ES-I3 (cell line): ENCODE measurements around the gene SLTM.

Source experiments
- H3K36me3 ChIP-seq: 2 replicates; pipeline ENCODE4 v1.6.1; 2013; ENCODE audit warnings: mild to moderate bottlenecking, low read length, control low read depth, moderate library complexity; ENCODE audit not compliant: insufficient read depth
- H3K4me1 ChIP-seq: 2 replicates; pipeline ENCODE4 v1.6.1; 2013; ENCODE audit warnings: mild to moderate bottlenecking, control low read depth, low read length; ENCODE audit not compliant: insufficient read depth
- H3K9ac ChIP-seq: 2 replicates; pipeline ENCODE4 v1.6.1; 2013; ENCODE audit warnings: low read depth, mild to moderate bottlenecking, low read length, moderate library complexity
- H3K9me3 ChIP-seq: 2 replicates; pipeline ENCODE4 v1.6.1; 2013; ENCODE audit warnings: mild to moderate bottlenecking, low read length, moderate library complexity; ENCODE audit not compliant: control insufficient read depth, insufficient read depth

The SLTM gene

GRCh38 chr15:58933281-58934113, at the start of gene SLTM:
Gene SLTM (minus strand): TSS chr15:58933679. CDS start chr15:58933565, 114 bp downstream.
- Histone ChIP-seq H3K9me3 (no peaks in the 10 kb centered on the region), H3K9ac (peak within 1 kb of the TSS; percentile 86), H3K36me3 (no peaks in the 10 kb centered on the region), H3K4me1 (peaks cover 11% of the 10 kb centered on the region)

GRCh38 chr15:58983261-58983660, 49.8 kb upstream of the SLTM start:
- Histone ChIP-seq H3K4me1 (no peaks in the 10 kb centered on the region), H3K36me3 (no peaks in the 10 kb centered on the region), H3K9me3 (no peaks in the 10 kb centered on the region), H3K9ac (no peak overlapping the region)

DNA sequence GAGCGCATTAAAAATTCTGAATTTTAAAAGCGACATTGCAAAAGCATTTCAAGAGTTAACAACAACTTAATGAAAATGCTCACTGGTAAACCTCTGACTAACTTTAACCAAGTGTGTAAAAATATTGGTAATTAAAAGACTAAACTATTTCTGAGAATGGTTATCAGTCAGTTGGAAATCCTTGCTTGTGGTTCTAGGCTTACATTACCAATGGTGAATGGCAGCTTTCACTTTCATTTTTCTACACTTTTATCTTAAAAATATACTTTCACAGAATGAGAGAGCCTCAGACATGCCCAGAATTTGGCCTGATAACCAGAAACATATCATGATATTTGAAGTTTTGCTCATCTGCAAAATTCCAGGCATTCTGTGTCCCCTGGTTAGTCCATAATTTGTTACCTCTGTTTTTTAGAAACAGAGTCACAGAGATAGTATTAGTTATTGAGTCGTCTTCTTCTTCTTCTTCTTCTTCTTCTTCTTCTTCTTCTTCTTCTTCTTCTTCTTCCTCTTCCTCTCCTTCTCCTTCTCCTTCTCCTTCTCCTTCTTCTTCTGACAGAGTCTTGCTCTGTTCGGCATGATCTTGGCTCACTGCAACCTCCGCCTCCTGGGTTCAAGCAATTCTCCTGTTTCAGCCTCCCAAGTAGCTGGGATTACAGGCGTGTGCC, 48.5 kb upstream of the SLTM start:
- H3K9ac ChIP-seq = no peak overlapping the region
- H3K9me3 ChIP-seq = no peaks in the 10 kb centered on the region

GRCh38 chr15:58980351-58980939, 47.0 kb upstream of the SLTM start:
- Histone ChIP-seq H3K9me3 (no peaks in the 10 kb centered on the region), H3K36me3 (no peaks in the 10 kb centered on the region), H3K4me1 (no peaks in the 10 kb centered on the region), H3K9ac (no peak overlapping the region)

More for the DNA sequence above, 48.5 kb upstream of the SLTM start:
- no peaks in the 10 kb centered on the region for H3K36me3 ChIP-seq
- no peaks in the 10 kb centered on the region for H3K4me1 ChIP-seq

DNA sequence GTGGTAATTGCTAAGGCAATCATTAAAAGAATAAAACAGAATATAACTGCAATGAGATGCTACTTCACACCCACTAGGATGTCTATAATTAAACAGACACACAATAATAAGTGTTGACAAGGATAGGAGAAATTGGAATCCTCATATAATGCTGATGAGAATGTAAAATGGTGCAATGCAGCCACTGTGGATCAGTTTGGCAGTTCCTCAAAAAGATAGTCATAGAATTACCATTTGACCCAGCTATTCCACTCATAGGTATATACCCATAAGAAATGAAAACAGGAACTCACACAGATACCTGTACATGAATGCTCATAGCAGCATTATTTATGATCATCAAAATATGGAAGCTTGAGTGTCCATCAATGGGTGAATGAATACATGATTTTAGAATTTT, 44.4 kb upstream of the SLTM start:
- Histone ChIP-seq H3K9ac (no peak overlapping the region), H3K9me3 (no peaks in the 10 kb centered on the region), H3K4me1 (no peaks in the 10 kb centered on the region), H3K36me3 (no peaks in the 10 kb centered on the region)

GRCh38 chr15:58967479-58967878, 34.0 kb upstream of the SLTM start:
- Histone ChIP-seq H3K36me3 (no peaks in the 10 kb centered on the region), H3K4me1 (no peaks in the 10 kb centered on the region)

DNA sequence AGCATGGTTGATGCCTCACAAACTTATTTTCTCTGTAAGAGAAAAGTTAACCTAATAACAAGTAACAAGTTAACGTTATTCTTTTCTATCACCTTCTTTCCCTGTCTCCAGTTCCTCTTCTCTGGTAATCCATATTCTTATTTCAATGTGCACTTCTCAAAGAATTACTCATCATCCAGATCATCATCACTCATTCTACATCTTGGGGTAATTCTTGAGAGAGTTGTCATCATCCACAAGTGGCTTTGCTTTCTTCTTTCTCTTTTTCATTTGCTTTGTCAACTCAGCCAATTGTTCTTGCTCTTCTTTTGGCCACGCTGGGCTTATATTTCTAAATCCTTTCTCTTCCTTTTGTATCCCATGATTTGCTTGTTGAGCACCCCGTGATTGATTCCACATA, 33.2 kb upstream of the SLTM start:
- H3K9ac ChIP-seq = no peak overlapping the region
- no peaks in the 10 kb centered on the region for H3K9me3 ChIP-seq
- H3K36me3 ChIP-seq = no peaks in the 10 kb centered on the region
- no peaks in the 10 kb centered on the region for H3K4me1 ChIP-seq

More at GRCh38 chr15:58967479-58967878, 34.0 kb upstream of the SLTM start:
- no peak overlapping the region for H3K9ac ChIP-seq
- H3K9me3 ChIP-seq = no peaks in the 10 kb centered on the region

GRCh38 chr15:58962662-58963565, 29.4 kb upstream of the SLTM start:
- Histone ChIP-seq H3K4me1 (no peaks in the 10 kb centered on the region), H3K9me3 (no peaks in the 10 kb centered on the region), H3K36me3 (no peaks in the 10 kb centered on the region), H3K9ac (no peak overlapping the region)

- Histone ChIP-seq H3K4me1 (no peaks in the 10 kb centered on the region; the same call in 1 of the 2 replicates), H3K9me3 (no peaks in the 10 kb centered on the region), H3K9ac (no peak overlapping the region), H3K36me3 (no peaks in the 10 kb centered on the region)
These were observed 28.7 kb upstream of the SLTM start for GRCh38 chr15:58962136-58962535.

DNA sequence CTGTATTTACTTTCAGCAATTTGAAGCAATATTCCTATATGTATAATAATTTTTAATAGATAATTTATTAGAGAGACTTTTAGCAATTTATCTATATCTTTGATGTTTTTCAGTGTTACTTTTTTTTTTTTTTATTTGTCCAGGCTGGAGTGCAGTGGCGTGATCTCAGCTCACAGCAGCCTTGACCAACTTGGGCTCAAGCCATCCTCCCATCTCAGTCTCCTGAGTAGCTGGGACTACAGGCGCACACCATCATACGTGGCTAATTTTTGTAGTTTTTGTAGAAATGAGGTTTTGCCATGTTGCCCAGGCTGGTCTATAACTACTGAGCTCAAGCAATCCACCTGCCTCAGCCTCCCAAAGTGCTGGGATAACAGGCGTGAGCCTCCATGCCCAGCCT, 25.3 kb upstream of the SLTM start:
- no peaks in the 10 kb centered on the region for H3K9me3 ChIP-seq
- no peaks in the 10 kb centered on the region; the same call in 1 of the 2 replicates for H3K4me1 ChIP-seq
- no peaks in the 10 kb centered on the region for H3K36me3 ChIP-seq
- H3K9ac ChIP-seq = no peak overlapping the region

DNA sequence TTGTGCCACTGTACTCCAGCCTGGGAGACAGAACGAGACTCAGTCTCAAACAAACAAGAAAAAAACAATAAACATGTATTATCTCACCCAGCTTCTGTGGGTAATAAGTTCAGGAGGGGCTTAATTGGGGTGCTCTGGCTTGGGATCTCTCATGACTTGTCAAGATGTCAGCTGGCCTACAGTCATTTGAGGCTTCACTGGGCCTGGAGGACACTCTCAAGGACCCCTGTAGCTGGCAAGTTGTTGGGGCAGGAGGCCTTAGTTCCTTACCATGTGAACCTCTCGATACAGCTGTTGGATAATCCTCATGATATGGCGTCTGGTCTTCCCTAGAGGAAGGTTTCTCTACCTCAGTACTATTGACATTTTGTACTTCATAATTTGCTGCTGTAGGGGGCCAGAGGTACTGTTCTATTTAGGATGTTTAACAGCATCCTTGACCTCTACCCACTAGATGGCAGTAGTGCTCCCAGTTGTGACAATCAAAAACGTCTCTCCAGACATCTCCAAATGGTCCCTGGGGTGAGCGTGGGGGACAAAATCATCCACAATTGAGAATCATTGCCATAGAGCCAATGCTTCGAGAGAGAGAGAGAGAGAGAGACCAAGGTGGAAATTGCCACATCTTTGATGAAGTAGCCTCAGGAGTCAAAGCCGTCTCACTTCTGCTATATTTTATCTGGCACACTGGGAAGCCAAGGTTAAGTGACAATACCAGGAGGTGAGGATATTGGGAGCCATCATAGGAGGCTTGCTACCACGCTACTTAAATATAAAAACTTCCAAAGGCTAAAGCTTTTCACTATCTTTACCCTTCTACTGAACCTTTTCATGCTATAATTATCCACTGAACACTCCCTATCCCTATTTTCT, 23.9 kb upstream of the SLTM start:
- Histone ChIP-seq H3K9me3 (no peaks in the 10 kb centered on the region), H3K36me3 (no peaks in the 10 kb centered on the region), H3K4me1 (peaks cover 3% of the 10 kb centered on the region; the same call in 1 of the 2 replicates), H3K9ac (no peak overlapping the region)

- no peak overlapping the region for H3K9ac ChIP-seq
- peaks cover 8% of the 10 kb centered on the region; the same call in 1 of the 2 replicates for H3K4me1 ChIP-seq
- no peaks in the 10 kb centered on the region for H3K36me3 ChIP-seq
- no peaks in the 10 kb centered on the region for H3K9me3 ChIP-seq
These were observed 19.3 kb upstream of the SLTM start for GRCh38 chr15:58952751-58953150.

GRCh38 chr15:58951388-58952007, 18.0 kb upstream of the SLTM start:
- no peak overlapping the region for H3K9ac ChIP-seq
- H3K36me3 ChIP-seq = no peaks in the 10 kb centered on the region
- peaks cover 8% of the 10 kb centered on the region; the same call in 1 of the 2 replicates for H3K4me1 ChIP-seq
- no peaks in the 10 kb centered on the region for H3K9me3 ChIP-seq
